ENCODE measurements around the gene ANKS1A.

ANKS1A gene

DNA sequence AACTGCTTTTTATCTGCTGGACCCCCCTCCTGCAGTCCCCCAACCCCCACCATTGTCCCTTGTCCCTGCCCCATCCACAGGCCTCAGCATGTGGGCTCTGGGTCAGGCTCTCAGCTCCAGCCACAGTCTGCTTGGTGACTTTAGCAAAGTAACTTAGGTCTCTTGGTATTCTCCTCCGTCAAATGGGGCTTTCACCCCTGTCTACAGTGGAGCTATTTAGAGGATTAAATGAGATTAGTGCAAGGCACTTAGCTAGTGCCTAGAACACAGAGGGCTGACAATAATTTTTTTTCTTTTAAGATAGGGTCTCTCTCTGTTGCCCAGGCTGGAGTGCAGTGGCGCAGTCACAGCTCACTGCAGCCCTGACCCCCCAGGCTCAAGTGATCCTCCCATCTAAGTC, 180.2 kb downstream of the ANKS1A start:
- Histone ChIP-seq H3K9ac (ENCODE audit: low read length) (no peak overlapping the region), H3K36me3 (ENCODE audit: control insufficient read depth, insufficient read depth, low read length) (peaks cover 9% of the 10 kb centered on the region), H3K4me1 (ENCODE audit: control insufficient read depth, insufficient read depth, low read length) (no peaks in the 10 kb centered on the region), H3K9me3 (ENCODE audit: control insufficient read depth, low read length) (no peaks in the 10 kb centered on the region), H3K27me3 (ENCODE audit: control insufficient read depth, insufficient read depth, low read length) (no peaks in the 10 kb centered on the region), H3K4me3 (ENCODE audit: low read length) (no peak overlapping the region)

DNA sequence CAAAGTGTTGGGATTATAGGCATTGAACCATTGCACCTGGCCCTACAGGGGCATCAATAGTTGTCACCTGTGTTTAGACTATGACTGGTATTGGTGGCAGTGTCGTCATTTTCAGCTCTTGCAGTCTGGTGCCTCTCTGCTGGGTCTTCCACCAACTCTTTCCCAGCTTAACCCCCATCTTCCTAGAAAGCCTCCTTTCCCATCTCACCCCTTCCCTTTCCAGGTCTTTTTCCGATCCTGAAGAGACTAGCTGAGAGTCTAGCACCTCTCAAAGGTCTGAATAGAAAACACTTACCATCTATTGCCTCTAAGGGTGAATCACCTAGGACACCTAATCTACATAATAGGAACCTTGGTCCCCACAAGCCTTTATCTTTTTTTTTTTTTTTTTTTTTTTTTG, 181.1 kb downstream of the ANKS1A start:
- Histone ChIP-seq H3K4me3 (ENCODE audit: low read length) (no peak overlapping the region), H3K9ac (ENCODE audit: low read length) (no peak overlapping the region), H3K9me3 (ENCODE audit: control insufficient read depth, low read length) (no peaks in the 10 kb centered on the region), H3K36me3 (ENCODE audit: control insufficient read depth, insufficient read depth, low read length) (peaks cover 9% of the 10 kb centered on the region), H3K4me1 (ENCODE audit: control insufficient read depth, insufficient read depth, low read length) (no peaks in the 10 kb centered on the region), H3K27me3 (ENCODE audit: control insufficient read depth, insufficient read depth, low read length) (no peaks in the 10 kb centered on the region)

DNA sequence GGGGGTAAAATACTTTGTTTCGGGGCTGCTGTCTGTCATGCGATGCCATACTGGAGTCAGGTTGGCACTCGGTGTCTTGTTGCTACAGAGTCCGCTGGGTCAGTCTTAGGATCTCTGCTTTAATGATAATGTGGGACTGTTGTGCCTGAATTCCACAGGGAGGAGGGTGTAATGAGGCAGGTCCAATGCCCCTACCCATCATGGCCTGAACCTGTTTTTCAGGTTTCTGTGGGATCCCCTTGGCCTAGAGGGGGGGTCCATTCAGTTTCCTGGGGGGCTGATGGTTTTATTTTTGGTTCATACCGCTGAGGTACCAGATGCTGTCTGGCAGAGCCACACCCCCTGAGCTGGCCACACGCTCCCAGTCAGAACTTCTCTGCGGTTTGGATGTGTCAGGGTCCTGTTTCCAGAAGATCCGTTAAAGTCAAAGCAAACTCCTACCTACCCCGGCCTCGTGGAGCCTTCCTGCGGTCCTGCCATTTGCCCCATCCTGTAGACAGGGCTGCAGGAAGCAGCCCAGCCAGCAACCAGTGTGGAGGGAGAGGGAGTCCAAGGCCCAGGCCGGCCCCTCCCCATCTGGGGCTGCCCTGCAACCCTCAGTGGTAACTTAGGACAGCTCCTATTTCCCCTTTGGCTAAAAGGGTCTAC, 182.4 kb downstream of the ANKS1A start:
- Histone ChIP-seq H3K36me3 (ENCODE audit: control insufficient read depth, insufficient read depth, low read length) (peaks cover 9% of the 10 kb centered on the region), H3K9me3 (ENCODE audit: control insufficient read depth, low read length) (no peaks in the 10 kb centered on the region), H3K4me3 (ENCODE audit: low read length) (no peak overlapping the region), H3K27me3 (ENCODE audit: control insufficient read depth, insufficient read depth, low read length) (no peaks in the 10 kb centered on the region), H3K9ac (ENCODE audit: low read length) (no peak overlapping the region), H3K4me1 (ENCODE audit: control insufficient read depth, insufficient read depth, low read length) (no peaks in the 10 kb centered on the region)

DNA sequence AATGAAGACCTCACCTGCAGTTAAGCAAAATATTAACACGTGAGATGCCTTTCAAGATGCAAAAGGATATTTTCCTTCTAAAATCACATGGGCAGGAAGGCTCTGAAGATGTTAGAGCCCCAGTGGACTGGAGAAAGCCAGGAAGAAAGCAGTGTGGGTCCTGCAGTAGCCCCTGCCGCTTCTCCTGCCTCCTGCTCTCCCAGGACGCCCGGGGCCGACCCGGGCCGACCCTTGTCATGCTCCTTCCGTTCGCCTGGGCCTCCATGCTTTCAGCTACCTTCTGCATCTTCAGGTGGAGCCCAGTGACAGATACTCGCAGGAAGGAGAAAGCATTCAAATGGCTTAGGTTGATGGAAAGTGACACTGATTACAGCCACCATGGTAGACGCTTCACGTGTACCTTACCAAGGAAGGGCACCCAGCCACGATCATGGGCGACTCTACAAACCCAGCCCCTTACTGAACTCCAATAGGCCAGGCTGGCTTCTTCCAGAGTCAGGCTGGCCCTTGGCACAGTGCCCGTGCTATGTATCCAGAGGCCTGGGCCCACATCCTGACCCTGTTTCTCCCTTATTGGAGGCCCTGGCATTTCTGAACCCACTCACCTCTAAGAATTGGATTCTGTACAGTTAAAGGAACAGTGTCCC, 183.1 kb downstream of the ANKS1A start:
- Histone ChIP-seq H3K9ac (ENCODE audit: low read length) (no peak overlapping the region), H3K4me3 (ENCODE audit: low read length) (no peak overlapping the region), H3K4me1 (ENCODE audit: control insufficient read depth, insufficient read depth, low read length) (no peaks in the 10 kb centered on the region), H3K36me3 (ENCODE audit: control insufficient read depth, insufficient read depth, low read length) (peaks cover 9% of the 10 kb centered on the region), H3K27me3 (ENCODE audit: control insufficient read depth, insufficient read depth, low read length) (no peaks in the 10 kb centered on the region), H3K9me3 (ENCODE audit: control insufficient read depth, low read length) (no peaks in the 10 kb centered on the region)

GRCh38 chr6:35072698-35073055, 183.6 kb downstream of the ANKS1A start:
- Histone ChIP-seq H3K27me3 (ENCODE audit: control insufficient read depth, insufficient read depth, low read length) (no peaks in the 10 kb centered on the region), H3K9ac (ENCODE audit: low read length) (no peak overlapping the region), H3K4me1 (ENCODE audit: control insufficient read depth, insufficient read depth, low read length) (no peaks in the 10 kb centered on the region), H3K9me3 (ENCODE audit: control insufficient read depth, low read length) (no peaks in the 10 kb centered on the region), H3K36me3 (ENCODE audit: control insufficient read depth, insufficient read depth, low read length) (peaks cover 9% of the 10 kb centered on the region), H3K4me3 (ENCODE audit: low read length) (no peak overlapping the region)

DNA sequence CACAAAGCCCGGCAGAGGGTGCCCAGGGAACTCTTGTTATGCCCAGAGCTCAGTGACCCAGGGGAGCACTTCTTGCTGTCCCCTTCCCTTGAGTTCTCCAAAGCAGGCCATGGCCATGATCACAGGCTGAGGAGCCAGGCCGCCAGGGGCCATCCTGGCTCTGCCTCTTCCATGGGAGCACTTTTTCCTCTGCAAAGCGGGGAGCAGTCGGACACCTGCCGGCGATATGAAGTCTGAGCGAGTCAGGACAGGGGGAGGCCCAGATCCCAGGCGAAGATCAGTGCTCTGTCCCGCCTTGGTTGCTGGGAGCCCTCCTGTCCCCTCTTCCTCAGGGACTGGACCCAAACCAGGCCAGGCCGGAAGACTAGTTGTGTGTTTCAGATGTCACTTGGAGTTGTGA, 184.2 kb downstream of the ANKS1A start:
- Histone ChIP-seq H3K9me3 (ENCODE audit: control insufficient read depth, low read length) (no peaks in the 10 kb centered on the region), H3K36me3 (ENCODE audit: control insufficient read depth, insufficient read depth, low read length) (peaks cover 9% of the 10 kb centered on the region), H3K4me1 (ENCODE audit: control insufficient read depth, insufficient read depth, low read length) (no peaks in the 10 kb centered on the region), H3K4me3 (ENCODE audit: low read length) (no peak overlapping the region), H3K9ac (ENCODE audit: low read length) (no peak overlapping the region), H3K27me3 (ENCODE audit: control insufficient read depth, insufficient read depth, low read length) (no peaks in the 10 kb centered on the region)

DNA sequence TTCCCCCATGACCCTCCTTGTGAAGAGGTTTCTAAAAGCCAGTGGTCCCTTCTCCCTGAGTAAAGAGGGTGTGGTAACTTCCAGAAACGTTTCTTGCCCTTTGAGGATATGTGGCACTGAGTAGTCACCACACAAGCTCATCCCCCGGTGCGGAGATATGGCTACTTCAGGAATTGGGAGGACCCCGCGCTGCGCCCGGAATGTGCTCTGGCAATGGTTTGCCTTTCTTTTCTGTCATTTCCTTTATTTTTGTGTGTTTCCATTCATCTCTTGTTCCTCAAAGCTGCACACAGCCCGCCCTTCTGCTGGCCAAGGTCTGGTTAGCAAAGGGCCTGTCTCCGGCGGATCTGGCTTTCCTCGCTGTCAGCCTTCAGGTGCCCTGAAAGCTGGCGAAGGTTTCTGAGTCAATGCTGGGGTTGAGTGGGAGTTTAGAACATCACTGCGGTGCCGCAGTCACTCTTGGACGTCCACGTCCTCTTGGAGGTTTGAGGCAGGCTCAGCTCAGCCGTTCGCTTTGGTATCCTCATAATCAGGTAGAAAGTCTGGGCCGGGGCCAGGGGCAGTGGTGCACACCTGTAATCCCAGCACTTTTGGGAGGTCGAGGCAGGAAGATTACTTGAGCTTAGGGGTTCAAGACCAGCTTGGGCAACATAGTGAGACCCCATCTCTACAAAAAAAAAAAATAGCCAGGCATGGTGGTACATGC, 184.9 kb downstream of the ANKS1A start:
- H3K4me3 ChIP-seq (ENCODE audit: low read length), result no peak overlapping the region
- no peak overlapping the region for H3K9ac ChIP-seq (ENCODE audit: low read length)
- H3K4me1 ChIP-seq (ENCODE audit: control insufficient read depth, insufficient read depth, low read length), result no peaks in the 10 kb centered on the region
- no peaks in the 10 kb centered on the region for H3K27me3 ChIP-seq (ENCODE audit: control insufficient read depth, insufficient read depth, low read length)
- no peaks in the 10 kb centered on the region for H3K9me3 ChIP-seq (ENCODE audit: control insufficient read depth, low read length)
- peaks cover 9% of the 10 kb centered on the region for H3K36me3 ChIP-seq (ENCODE audit: control insufficient read depth, insufficient read depth, low read length)

DNA sequence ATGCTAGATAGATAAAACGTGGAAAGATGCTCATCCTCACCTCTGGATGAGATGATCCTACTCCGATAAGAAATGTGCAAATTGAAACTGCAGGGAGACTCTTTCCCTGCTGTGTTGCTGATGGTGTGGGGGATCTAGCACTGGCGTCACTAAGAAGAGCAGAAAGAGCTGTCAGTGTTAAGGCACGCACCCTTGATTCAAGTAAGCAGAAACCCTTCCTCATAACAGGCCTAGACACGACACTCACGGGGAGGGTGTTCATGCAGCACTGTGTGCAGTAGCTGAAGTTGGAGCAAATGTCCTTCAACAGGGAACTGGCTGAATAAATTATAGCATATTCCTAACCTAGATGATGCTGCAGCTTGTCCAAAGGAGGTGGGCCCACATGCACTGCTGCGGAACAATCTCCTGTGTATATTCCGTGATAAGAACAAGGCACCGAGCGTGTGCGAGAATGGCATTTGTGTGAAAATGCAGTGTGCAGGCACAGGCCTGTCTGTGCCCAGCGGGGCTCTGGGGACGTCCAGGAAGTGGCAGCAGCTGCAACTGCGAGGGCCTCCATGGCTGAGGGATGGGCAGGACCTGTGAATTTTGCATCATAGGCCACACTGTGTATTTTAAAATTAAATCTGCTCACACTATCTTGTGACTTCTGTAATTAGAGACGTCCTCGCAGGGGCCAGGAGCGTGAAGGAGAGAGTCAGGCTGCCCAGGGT, 188.1 kb downstream of the ANKS1A start:
- Histone ChIP-seq H3K4me3 (ENCODE audit: low read length) (no peak overlapping the region), H3K9me3 (ENCODE audit: control insufficient read depth, low read length) (no peaks in the 10 kb centered on the region), H3K4me1 (ENCODE audit: control insufficient read depth, insufficient read depth, low read length) (no peaks in the 10 kb centered on the region), H3K27me3 (ENCODE audit: control insufficient read depth, insufficient read depth, low read length) (no peaks in the 10 kb centered on the region), H3K9ac (ENCODE audit: low read length) (no peak overlapping the region), H3K36me3 (ENCODE audit: control insufficient read depth, insufficient read depth, low read length) (peaks cover 4% of the 10 kb centered on the region)

DNA sequence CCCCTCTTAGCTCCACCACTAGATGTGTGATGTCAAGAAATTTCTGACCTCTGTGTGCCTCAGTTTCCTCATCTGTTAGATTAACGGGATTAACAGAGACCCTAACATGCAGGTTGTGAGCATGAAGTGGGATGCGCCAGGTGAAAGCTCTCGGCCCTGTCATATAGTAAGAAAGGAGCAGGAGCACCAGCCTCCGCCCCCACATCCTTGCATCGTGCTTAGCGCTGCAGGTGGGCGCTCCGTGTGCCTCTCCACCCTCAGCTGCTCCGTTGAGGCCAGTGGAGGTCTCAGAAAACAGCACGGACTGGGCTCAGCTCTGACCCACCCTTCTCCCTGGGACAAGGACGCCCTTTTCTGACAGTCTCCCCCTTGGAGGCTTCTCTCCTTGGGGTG, 188.7 kb downstream of the ANKS1A start:
- Histone ChIP-seq H3K9ac (ENCODE audit: low read length) (no peak overlapping the region), H3K36me3 (ENCODE audit: control insufficient read depth, insufficient read depth, low read length) (no peaks in the 10 kb centered on the region), H3K27me3 (ENCODE audit: control insufficient read depth, insufficient read depth, low read length) (no peaks in the 10 kb centered on the region), H3K4me3 (ENCODE audit: low read length) (no peak overlapping the region), H3K4me1 (ENCODE audit: control insufficient read depth, insufficient read depth, low read length) (no peaks in the 10 kb centered on the region), H3K9me3 (ENCODE audit: control insufficient read depth, low read length) (no peaks in the 10 kb centered on the region)

- no peaks in the 10 kb centered on the region for H3K4me1 ChIP-seq (ENCODE audit: control insufficient read depth, insufficient read depth, low read length)
- no peaks in the 10 kb centered on the region for H3K9me3 ChIP-seq (ENCODE audit: control insufficient read depth, low read length)
- no peak overlapping the region for H3K9ac ChIP-seq (ENCODE audit: low read length)
- H3K4me3 ChIP-seq (ENCODE audit: low read length), result no peak overlapping the region
- H3K36me3 ChIP-seq (ENCODE audit: control insufficient read depth, insufficient read depth, low read length), result no peaks in the 10 kb centered on the region
- H3K27me3 ChIP-seq (ENCODE audit: control insufficient read depth, insufficient read depth, low read length), result no peaks in the 10 kb centered on the region
These were observed 189.3 kb downstream of the ANKS1A start for GRCh38 chr6:35078226-35078850.

- H3K36me3 ChIP-seq (ENCODE audit: control insufficient read depth, insufficient read depth, low read length), result peaks cover 5% of the 10 kb centered on the region
- no peaks in the 10 kb centered on the region for H3K4me1 ChIP-seq (ENCODE audit: control insufficient read depth, insufficient read depth, low read length)
- no peak overlapping the region for H3K9ac ChIP-seq (ENCODE audit: low read length)
- H3K9me3 ChIP-seq (ENCODE audit: control insufficient read depth, low read length), result no peaks in the 10 kb centered on the region
- no peaks in the 10 kb centered on the region for H3K27me3 ChIP-seq (ENCODE audit: control insufficient read depth, insufficient read depth, low read length)
- H3K4me3 ChIP-seq (ENCODE audit: low read length), result no peak overlapping the region
These were observed 189.8 kb downstream of the ANKS1A start for GRCh38 chr6:35078896-35079295.

Data from mucosa of stomach (tissue), 1 donor.